Measurements from ENCODE around the gene CLNK. TPM values are rescaled to one million over a fixed set of nuclear protein-coding genes. Genes with fewer than 3 reads are reported as not detected.

The CLNK gene
- total and polyA plus RNA-seq, 12 donors: 0.15 to 0.62 TPM; not detected in 10

- no peak for TF ChIP-seq CTCF (IDR thresholded peaks at IDR 0.05)
- Histone ChIP-seq H3K4me3 (no peak overlapping the region), H3K27ac (no peak overlapping the region), H3K36me3 (no peaks in the 10 kb centered on the region), H3K4me1 (no peaks in the 10 kb centered on the region), H3K27me3 (no peaks in the 10 kb centered on the region), H3K9me3 (no peaks in the 10 kb centered on the region)
- DNase-seq (no peak), ATAC-seq (no peak)
- intact Hi-C loops (cut with DNase I): no loop called here
- WGBS, 2 donors: 74 to 75% methylated on average over 3 of the region's 3 CpGs
Measured at GRCh38 chr4:10682397-10682796, 2.2 kb downstream of the CLNK start.

- Histone ChIP-seq H3K36me3 (no peaks in the 10 kb centered on the region), H3K27ac (peak overlapping the region in 1 of 10 donors; percentile 16), H3K27me3 (no peaks in the 10 kb centered on the region), H3K9me3 (no peaks in the 10 kb centered on the region), H3K4me3 (no peak overlapping the region), H3K4me1 (no peaks in the 10 kb centered on the region)
- intact Hi-C loops (cut with DNase I): no loop called here
- DNase-seq (no peak), ATAC-seq (peak in 3 of 8 donors; percentile 56 to 80 (median 72))
- WGBS, 2 donors: 69 to 73% methylated on average over 5 of the region's 5 CpGs
- no peak for TF ChIP-seq CTCF (IDR thresholded peaks at IDR 0.05)
Measured at GRCh38 chr4:10677796-10678497, 6.6 kb downstream of the CLNK start.

- no peak for TF ChIP-seq CTCF (IDR thresholded peaks at IDR 0.05)
- Histone ChIP-seq H3K27ac (no peak overlapping the region), H3K36me3 (no peaks in the 10 kb centered on the region), H3K27me3 (peaks cover 0 to 8% (median 0%) of the 10 kb centered on the region in 7 donors), H3K4me1 (no peaks in the 10 kb centered on the region), H3K4me3 (no peak overlapping the region), H3K9me3 (no peaks in the 10 kb centered on the region)
- no peak for ATAC-seq
- DNase-seq: no peak
- intact Hi-C loops (cut with DNase I): no loop called here
- WGBS, 2 donors: 63 to 65% methylated on average over 5 of the region's 5 CpGs
Measured at GRCh38 chr4:10673817-10674369, 10.7 kb downstream of the CLNK start.

GRCh38 chr4:10672379-10672778 lies 12.2 kb downstream of the CLNK start:
- 69 to 83% methylated on average over 3 of the region's 3 CpGs for WGBS, 2 donors
- intact Hi-C loops (cut with DNase I): no loop called here

More at GRCh38 chr4:10672379-10672778, 12.2 kb downstream of the CLNK start:
- H3K27ac ChIP-seq: no peak overlapping the region
- ATAC-seq: no peak
- TF ChIP-seq CTCF (IDR thresholded peaks at IDR 0.05): no peak
- H3K36me3 ChIP-seq: no peaks in the 10 kb centered on the region
- H3K4me3 ChIP-seq: no peak overlapping the region
- peaks cover 0 to 16% (median 4%) of the 10 kb centered on the region in 7 donors for H3K27me3 ChIP-seq
- no peak for DNase-seq
- no peaks in the 10 kb centered on the region for H3K4me1 ChIP-seq
- no peaks in the 10 kb centered on the region for H3K9me3 ChIP-seq
